ENCODE data around the gene YES1.

GRCh38 chr18:754656-755055, 57.4 kb downstream of the YES1 start:
- no peak for TF ChIP-seq YY1 (IDR thresholded peaks at IDR 0.05; ENCODE audit: extremely low read depth, insufficient replicate concordance, low read depth, low read length)
- no peak for TF ChIP-seq RAD21 (IDR thresholded peaks at IDR 0.05; ENCODE audit: low read depth)
- TF ChIP-seq REST (IDR thresholded peaks at IDR 0.05; ENCODE audit: low read depth): no peak
